Measurements from ENCODE around the gene PARG. TPM values are rescaled to one million over a fixed set of nuclear protein-coding genes. Genes with fewer than 3 reads are reported as not detected.

The PARG gene
- total RNA-seq, 6 experiments from 2014 or later: 9.4 to 14.1 (median 10.0) TPM

GRCh38 chr10:49768731-49769130 is 173.1 kb downstream of the PARG start:
- ATAC-seq: no peak
- Histone ChIP-seq H3K36me3 (no peaks in the 10 kb centered on the region), H3K4me1 (no peaks in the 10 kb centered on the region), H3K27me3 (peaks cover 0 to 13% of the 10 kb centered on the region in 2 donors), H3K27ac (no peak overlapping the region), H3K9me3 (no peaks in the 10 kb centered on the region), H3K4me3 (no peak overlapping the region)
- 4% methylated on average over 3 of the region's 45 CpGs for WGBS (ENCODE audit: insufficient coverage, low coverage, low lambda C conversion rate, missing lambda C conversion rate)
- TF ChIP-seq CTCF (IDR thresholded peaks at IDR 0.05) (no peak), POLR2A (IDR thresholded peaks at IDR 0.05) (no peak)
- intact Hi-C loops (cut with DNase I): no loop called here
- no peak for DNase-seq

DNA sequence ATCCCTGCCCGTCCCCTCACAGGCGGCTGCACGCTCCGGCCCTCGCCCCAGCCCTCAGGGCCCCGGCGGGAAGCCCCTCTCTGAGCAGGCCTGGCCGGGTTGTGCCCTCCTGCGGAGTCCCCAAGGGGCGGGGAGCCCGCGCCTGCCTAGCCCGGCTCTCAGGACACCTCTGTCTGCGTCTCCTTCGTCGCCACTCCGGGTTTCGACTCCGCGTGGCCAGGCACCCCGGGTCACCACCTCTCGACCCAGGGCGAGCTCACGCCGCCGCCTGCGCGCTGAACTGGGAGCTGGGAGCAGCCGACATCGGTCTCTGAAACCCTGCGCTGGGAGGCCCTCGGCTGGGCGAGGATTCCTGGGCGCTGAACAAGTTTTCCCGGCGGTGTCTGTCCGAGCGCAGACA is 173.5 kb downstream of the PARG start:
- ATAC-seq: no peak
- peaks cover 0 to 13% of the 10 kb centered on the region in 2 donors for H3K27me3 ChIP-seq
- 20% methylated on average over 1 of the region's 38 CpGs for WGBS (ENCODE audit: insufficient coverage, low coverage, low lambda C conversion rate, missing lambda C conversion rate)
- TF ChIP-seq CTCF (IDR thresholded peaks at IDR 0.05) (no peak), POLR2A (IDR thresholded peaks at IDR 0.05) (no peak)
- no peaks in the 10 kb centered on the region for H3K9me3 ChIP-seq
- H3K27ac ChIP-seq: no peak overlapping the region
- DNase-seq: no peak
- intact Hi-C loops (cut with DNase I): no loop called here
- H3K4me3 ChIP-seq: no peak overlapping the region
- no peaks in the 10 kb centered on the region for H3K4me1 ChIP-seq
- H3K36me3 ChIP-seq: no peaks in the 10 kb centered on the region

Small RNA genes lying within 50 kb of the gene (small RNA-seq; reads per million reads assigned to genes)
- gene RNA5SP317 (0 reads per million in 2 experiments), gene SNORA74C-2 (0 reads per million in 2 experiments)

Other genes with a start within 250 kb of the PARG start
- 10 to 100 TPM; 60.4 to 98.5 (median 76.8) TPM for gene OGDHL, start 179.7 kb downstream of the PARG start, total RNA-seq
- 10 to 100 TPM in 2 of 6 experiments, 1 to 10 TPM in 4; 5.5 to 11.2 (median 9.7) TPM for gene TIMM23B, start within 50 bp of the PARG start, total RNA-seq
- gene AGAP6, start 46.4 kb upstream of the PARG start, total RNA-seq: 1 to 10 TPM; 4.4 to 8.8 (median 6.3) TPM
- 10 to 100 TPM in 5 of 6 experiments, 1 to 10 TPM in 1; 9.5 to 26.1 (median 19.7) TPM for gene WASHC2A, start 125.9 kb upstream of the PARG start, total RNA-seq